ENCODE results near the gene MAD1L1.

The MAD1L1 gene

DNA sequence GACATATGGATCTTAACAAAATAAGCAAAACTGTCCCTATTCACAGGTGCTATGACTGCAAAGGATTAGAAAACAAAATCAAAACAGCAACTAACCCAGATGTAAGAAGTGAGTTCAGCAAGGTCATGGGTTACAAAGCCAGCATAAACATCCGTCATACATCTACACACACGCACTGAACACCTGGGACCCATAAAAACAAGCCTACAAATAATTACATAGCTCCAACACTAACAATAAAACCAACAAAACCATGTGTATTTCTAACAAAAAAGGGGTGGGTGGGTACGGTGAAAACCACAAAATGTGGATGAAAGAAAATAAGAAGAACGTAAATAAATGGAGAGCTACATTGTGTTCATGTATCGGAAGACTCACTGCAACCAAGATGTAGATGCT, 305.8 kb downstream of the MAD1L1 start:
- DNase-seq (ENCODE audit: low spot score) = no peak

DNA sequence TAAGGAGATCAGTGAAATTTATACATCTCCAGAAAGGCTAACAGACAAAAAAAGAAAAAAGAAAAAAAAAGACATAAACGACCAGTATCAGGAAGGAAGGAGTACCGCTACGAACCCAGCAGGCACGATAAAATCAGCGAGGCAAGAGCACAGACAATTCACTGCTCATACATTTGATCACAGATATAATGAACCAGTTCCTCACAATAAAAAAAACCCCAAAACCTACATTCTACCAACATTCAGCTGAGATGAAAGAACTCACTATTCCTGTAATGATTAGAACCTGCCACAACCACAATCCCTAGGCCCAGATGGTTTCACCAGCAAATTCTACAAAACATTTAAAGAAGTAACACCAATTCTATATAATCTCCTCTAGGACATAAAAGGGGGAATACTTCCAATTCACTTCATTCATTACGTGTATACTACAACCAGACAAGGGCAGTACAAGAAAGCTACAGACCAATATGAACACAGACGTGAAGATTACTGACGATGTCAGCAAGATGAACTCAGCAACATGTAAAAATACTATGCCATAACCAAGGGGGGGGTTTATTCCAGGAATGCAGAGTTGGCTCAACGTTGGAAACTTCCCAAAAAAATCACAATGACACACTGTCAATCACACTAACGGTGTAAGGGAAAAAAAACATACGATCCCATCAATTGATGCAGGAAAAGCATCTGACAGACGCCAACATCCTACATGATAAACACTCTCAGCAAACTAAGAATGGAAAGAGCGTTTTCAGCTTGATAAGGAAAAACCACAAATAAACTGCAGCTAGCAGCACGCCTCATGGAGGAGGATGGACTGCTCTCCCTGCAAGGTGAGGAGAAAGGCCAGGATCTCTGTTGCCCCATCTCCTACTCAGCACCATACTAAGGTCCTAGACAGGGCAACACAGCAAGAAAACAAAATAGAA, 306.5 kb downstream of the MAD1L1 start:
- no peak for DNase-seq (ENCODE audit: low spot score)

DNA sequence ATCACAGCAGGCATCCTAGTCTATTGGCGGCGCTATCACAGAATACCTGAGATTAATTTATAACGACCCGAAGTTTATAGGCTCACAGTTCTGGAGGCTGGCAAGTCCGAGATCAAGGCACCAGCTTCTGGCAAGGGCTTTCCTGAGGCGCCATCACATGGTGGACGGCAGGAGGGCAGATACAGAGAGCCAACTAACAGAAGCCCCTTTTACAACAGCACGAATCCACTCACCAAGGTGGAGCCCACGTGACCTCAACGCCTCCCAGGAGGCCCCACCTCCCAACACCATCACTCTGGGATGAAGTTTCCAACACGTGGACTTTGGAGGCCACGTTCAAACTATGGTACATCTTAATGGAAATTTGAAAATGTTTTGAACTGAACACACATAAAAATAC, 307.4 kb downstream of the MAD1L1 start:
- DNase-seq (ENCODE audit: low spot score) = no peak

DNA sequence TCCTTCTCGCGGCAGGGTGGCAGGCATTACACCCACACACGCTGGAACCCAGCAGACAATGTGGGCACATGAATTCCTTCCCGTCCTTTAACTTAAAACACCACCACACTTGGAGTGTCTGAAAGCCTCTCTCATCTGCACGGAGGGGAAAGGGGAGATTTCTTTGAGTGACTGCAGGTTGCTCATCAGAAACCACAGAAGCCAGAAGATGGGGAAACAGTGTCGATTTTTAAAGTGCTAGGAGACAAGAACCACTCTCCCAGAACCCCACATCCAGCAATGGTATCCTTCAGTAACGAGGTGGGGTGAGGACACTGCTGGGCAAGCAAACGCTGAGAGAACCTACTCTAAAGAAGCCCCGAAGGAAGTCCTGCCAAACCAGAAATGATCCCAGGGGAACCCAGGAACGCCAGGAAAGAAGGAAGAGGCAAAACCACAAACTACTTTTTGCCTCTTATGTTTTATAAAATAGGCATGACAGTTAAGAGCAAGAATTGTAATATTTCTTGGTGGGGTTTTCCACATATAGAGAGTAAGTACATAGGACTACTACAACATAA, 308.4 kb downstream of the MAD1L1 start:
- no peak for DNase-seq (ENCODE audit: low spot score)

DNA sequence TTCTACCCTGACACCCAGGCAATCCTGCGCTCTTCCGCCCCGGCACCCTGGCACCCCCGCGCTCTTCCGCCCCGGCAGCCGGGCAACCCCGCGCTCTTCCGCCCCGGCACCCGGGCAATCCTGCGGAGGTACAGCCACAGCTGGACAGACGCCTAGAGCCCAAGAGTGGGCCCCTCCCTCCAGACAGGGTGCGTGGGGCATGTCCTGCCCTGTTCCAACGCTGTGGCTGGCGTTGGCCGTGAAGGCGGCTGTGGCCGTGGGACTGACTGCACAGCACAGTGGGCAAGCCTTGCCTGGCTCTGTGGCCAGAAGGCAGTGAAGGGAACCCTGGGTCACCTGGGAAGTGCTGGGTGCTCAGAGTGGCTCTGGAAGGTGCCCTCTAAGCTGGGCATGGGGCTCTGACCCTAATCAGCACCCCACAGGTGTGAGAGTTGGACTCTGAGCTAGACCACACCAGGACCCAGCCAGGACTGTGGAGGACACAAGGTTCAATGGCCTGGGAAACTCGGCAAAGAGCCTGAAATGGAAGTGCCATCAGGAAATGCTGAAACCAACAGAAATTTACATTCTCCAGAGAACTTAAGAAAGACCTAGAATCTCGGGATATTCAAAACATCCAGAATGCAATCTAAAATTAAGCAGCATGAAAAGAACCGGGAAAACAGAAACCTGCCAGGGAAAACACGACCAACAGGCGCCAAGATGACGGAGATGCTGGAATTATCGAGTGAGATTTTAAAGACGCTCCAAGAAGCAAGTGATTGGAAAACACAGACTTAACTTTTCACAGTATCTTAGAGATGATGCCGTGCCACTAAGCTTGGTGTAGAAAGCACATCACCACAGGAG, 309.1 kb downstream of the MAD1L1 start:
- no peak for DNase-seq (ENCODE audit: low spot score)

DNA sequence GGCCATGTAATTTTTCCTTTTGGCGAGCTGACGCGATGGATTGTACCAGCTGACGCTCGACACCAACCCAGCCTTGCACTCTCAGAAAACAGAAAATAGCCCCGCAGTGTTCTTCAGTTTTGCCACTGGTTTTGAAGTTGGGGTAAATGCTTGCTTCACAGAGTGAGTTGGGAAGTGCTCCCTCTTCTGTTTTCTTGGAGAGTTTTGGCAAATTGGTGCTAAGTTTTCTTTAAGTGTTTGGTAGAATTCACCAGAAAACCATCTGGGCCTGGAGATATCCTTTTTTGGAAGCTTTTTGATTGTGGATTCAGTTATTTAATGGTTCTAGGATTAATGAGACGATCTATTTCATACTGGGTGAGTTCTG, 309.9 kb downstream of the MAD1L1 start:
- DNase-seq (ENCODE audit: low spot score) = no peak

DNA sequence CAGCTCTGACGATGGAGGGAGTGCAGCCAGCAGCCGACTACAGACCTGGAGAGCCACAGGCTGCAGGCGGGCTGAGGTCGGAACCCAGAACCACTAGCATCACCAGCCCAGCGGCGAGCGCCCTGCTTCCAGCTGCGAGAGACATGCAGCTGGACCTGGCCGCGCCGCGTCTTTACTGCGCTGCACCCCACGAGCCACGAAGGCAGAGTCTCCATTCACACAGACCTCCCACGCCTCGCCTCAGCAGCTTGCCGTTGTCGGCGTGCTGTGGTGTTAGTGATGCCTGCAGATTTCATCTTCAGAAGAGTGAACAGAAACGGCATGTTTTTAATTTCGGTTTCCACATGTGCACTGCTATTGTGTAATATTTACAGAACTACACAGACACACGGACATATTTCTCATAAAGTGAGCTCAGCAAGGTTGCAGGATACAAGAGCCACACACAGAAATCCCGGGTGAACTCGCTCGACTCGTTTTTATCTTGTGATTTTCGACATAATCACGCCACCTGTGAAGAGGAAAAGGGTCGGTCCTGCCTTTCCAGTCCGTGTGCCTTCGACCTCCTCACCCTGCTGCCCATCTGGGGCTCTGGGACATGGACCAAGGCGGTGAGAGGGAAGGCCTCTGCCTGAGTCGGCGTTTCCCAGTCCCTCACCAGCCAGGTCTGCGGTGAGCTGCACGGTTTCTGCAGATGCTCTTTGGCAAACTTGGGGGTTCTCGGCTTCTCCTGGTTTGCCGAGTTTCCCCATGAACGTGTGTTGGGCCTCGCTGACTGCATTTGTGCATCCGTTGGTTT, 310.5 kb downstream of the MAD1L1 start:
- DNase-seq (ENCODE audit: low spot score) = no peak

DNA sequence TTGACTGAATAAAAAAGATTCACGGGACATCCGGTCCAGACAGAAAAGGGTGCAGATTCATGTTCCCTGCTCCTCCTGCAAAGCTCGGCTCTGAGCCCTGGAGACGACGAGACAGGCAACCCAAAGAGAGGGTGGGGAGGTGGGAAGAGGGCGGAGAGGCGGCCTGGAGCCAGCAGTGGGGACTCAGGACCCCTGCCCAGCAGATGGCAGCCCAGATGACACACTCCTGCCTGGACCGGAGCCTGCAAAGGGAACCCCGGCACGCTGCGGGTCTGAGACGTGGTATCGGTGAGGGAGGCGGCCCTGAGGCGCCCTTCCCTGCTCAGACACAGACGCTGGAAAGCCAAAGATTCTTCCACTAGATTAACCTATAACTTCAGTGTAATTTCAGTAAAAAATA, 311.9 kb downstream of the MAD1L1 start:
- no peak for DNase-seq (ENCODE audit: low spot score)

DNA sequence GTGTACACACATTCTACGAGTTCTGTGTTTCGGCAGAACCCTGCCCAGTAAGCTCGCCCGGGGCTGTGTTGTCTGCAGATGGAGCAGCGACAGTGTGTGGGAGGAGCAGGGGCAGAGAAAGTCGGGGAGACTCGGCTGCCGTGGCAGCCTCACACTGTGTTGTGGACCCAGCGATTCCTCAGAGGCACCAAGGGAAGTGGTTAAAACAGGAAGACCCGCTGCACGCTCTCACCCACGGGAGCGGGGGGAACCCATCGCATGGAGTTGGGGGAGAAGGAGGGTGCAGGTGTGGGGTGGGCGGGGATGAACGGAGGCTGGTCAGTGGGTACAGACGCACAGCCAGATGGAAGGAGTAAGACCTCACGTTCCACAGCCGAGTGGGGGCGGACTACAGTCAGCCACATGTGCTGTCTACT, 312.5 kb downstream of the MAD1L1 start:
- DNase-seq (ENCODE audit: low spot score) = no peak

DNA sequence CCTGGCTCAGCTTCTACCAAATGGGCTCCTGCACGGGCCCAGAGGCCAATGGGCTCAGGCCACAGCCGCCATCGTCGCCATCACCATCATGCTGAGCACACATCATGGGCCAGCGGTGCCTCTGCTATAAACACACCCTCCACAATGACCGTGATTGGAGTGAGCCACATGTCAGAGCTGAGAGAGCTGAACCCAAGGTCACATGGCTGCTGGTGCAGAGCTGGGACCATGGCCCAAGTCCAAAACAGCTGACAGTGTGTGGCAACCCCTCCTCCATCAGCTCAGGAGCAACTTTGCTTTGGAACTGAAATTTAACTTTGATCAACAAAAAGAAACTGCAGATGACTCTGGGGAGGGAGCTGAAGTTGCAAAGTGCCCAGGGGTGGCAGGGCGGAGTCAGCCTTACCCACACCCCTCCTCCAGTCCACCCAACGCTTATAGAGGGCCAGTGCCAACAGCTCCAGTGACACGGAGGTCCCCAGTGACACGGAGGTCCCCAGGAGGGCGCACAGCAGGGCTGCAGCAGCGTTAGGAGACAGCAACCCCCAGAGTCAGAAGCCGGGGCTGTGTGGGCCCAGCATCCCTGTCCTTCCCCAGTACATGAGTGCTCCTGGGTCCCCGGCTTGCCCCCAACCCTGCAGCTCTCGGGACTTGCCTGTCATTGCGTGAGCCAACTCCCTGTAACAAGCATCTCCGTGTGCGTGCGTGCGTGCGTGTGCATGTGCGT, 313.0 kb downstream of the MAD1L1 start:
- no peak for DNase-seq (ENCODE audit: low spot score)

DNA sequence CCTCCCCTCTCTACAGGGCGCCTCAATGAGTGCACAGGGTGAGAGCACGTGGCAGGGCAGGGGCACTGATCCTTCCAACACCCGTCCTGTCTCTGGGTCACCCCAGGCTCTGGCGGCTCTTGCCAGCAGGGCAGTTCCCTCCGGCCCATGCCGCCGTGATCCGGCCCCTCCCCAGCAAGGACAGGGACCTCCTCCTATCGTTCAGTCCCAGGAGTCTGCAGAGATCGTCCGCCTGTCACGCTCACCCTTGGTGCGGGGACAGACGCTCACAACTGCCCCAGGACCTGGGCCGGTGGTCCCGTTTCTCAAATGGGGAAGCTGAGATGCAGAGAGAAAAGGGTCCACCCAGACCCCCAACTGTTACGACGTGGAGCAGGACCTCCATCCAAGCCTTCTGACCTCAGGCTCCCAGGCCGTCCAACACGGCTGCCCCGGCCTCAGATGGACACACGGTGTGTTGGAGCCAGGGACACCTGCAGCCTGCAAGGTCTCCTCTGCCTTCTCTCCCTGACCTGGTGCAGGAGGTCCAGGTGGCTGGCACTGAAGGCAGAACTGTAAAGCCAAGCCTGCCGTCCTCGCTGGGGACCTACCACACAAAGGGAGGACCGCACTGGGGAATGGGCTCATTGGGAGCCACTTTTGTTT, 313.7 kb downstream of the MAD1L1 start:
- no peak for DNase-seq (ENCODE audit: low spot score)

DNA sequence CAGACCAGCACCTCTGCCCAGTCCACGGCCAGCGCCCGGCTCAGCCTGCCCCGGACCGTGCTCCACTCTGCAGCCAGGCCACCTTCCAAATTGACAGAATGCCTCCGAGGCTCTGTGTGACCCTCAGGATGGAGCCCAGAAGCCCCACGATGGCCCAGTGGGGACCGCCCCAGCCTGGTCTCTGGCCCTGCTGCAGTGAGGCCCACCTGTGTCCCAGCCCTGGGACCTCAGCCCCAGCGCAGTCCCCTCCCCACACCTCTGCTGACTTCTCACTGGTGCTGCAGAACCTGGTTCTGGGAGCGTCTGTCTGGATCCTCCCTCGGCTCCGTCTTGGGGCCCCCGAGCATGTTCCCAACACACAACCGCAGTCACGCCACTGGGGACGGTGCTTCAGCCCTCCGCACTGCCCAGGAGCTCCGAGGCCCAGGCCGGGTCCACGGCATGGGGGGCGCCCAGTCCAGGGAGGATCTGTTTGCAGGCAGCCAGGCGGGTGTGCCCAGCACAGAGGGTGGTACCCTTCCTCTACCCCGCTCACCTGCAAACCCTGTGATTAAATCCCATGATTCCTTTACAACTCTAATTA, 314.6 kb downstream of the MAD1L1 start:
- DNase-seq (ENCODE audit: low spot score) = no peak

DNA sequence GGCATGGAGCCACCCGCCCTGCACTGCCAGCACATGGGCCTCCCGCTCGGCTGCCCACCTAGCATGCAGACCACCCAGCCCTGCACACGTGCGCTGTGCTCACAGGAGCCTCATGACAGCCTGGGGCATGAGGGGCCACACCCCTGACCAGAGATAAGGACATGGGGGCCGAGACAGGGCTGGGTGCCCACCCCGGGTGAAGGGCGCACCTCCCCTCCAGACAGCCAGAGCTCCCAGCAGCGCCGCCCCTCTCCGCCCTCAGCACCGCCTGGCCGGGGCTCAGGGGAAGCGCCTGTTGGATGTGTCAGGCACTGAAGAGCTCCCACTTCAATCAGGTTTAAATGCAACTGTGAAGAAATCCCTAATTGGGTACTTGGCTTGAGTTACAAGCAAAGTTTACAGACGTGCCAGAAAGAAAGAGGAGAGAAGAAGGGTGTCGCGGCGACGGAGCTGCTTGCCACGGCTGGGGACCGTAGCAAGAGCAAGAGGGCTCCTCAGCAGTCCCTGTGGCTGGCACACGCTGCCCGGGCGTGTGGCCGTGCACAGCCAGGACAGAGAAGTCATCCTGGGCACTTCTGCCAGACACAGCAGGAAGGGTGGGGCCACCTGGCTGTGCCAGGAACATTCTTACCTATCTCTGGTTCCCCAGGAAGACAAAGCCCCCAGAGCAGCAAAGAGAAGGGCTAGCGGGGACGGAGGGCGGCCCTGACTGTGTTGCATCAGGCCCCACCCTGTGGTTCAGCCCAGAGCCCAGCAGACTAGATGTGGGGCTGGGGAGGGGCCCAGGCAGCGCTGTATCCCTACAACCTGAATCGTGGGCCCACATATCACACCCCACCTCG, 315.3 kb downstream of the MAD1L1 start:
- DNase-seq (ENCODE audit: low spot score) = no peak

DNA sequence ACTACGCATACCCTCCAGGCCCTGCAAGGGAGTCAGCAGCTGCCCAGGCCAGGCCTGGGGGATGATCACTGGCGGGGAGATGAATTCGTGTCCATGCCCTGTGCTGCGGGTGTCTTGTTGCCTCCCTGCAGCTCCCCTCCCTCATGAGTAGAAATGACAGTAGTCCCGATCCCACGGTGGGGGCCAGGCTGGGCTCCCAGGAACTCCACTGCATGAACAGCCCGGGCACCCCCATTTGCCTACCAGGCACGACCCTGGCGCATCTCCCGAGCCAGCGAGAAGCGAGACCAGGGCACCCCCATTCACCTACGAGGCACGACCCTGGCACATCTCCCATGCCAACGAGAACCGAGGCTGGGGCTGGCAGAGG, 316.2 kb downstream of the MAD1L1 start:
- DNase-seq (ENCODE audit: low spot score) = no peak

DNA sequence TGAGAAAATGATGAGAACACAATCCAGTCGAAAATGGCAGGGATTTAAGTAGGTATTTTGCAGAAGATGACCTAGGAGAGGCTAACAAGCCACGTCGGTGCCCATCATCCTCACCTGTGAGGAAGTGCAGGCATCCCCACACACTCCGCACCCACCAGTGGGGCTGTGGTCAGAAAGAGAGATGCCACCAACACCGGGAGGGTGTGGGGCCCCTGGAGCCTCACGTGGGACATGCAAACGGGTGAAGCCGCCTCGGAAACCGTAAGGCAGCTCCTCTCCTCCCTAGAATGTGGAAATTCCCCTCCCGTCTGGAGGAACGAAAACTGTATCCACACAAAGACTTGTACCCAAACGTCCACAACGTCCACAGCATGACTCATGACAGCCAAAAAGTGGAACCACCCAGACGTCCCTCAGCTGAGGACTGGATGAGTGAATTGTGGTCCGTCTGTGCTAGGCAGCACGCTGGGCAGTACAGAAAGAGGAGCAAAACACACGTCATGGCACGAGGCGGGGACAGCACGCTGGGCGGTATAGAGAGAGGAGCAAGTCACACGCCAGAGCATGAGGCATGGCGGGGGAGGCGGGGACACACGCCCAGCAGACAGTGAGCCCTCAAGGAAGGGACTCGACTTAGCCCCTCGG, 316.7 kb downstream of the MAD1L1 start:
- DNase-seq (ENCODE audit: low spot score) = no peak

DNA sequence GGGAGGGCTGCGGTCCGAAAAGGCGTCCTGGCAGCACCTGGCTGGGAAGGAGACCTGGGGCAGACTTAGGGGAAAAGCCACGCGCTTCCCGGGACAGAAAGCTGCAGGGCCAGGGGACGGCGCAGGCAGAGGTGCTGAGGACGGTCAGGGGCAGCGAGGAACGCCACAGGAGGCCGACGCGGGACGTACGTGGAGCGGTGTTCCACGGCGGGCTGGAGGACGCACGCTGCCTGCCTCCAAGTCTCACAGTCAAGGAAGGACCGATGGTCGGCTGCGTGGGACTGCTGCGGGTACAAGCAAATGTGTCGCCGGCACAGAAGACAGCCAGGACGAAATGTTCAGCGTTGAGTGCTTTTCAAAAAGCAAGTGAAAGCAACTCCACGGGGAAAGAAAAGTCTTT, 317.4 kb downstream of the MAD1L1 start:
- no peak for DNase-seq (ENCODE audit: low spot score)

DNA sequence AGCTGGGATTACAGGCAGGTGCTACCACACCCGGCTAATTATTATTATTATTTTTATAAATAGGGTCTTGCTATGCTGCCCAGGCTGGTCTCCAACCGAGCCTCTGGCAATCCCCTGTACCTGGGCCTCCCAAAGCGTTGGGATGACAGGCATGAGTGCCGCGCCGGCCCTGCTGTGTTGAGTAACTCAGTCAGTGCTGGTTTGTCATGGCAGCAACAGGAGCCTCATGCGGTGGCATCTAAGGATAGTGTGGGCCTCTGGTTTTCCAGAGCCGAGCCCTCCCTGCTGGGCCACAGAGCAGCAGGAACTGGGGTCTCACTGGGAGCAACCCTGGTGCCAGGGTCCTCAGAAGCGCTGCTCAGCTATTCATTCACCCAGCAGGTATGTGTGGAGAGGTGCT, 318.0 kb downstream of the MAD1L1 start:
- no peak for DNase-seq (ENCODE audit: low spot score)

DNA sequence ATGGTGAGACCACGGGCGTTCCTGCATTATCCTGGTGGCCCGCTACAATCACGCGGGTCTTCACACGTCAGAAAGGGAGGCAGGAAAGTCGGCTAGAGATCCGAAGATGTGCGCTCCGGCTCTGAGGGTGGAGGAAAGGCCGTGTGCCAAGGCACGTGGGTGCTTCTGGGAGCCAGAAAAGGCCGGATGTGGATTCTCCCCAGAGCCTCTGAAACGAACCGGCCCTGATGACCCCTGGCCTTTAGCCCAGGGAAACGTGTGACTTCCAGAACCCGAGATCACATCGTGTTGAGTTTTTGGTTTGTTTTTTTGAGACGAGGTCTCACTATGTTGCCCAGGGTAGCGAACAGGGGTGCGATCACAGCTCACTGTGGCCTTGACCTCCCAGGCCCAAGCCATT, 318.4 kb downstream of the MAD1L1 start:
- no peak for DNase-seq (ENCODE audit: low spot score)

Measured in left forelimb (tissue), 1 donor.